ENCODE data around the gene ZNF646.

ZNF646 gene

GRCh38 chr16:31108794-31109558 is 34.8 kb downstream of the ZNF646 start:
- TF ChIP-seq CTCF (conservative IDR thresholded peaks at IDR 0.05; ENCODE audit: low read depth, low read length) = no peak
- peak overlapping the region; percentile 90 for H3K4me3 ChIP-seq (ENCODE audit: low read depth, low read length)
- DNase-seq (ENCODE audit: low read depth) = no peak

GRCh38 chr16:31109622-31110021 is 35.4 kb downstream of the ZNF646 start:
- DNase-seq (ENCODE audit: low read depth) = no peak
- TF ChIP-seq CTCF (conservative IDR thresholded peaks at IDR 0.05; ENCODE audit: low read depth, low read length) = no peak
- no peak overlapping the region for H3K4me3 ChIP-seq (ENCODE audit: low read depth, low read length)

- H3K4me3 ChIP-seq (ENCODE audit: low read depth, low read length) = no peak overlapping the region
- DNase-seq (ENCODE audit: low read depth) = no peak
Measured at GRCh38 chr16:31110106-31111034, 36.1 kb downstream of the ZNF646 start.

GRCh38 chr16:31111881-31112466 is 37.8 kb downstream of the ZNF646 start:
- no peak overlapping the region for H3K4me3 ChIP-seq (ENCODE audit: low read depth, low read length)
- TF ChIP-seq CTCF (conservative IDR thresholded peaks at IDR 0.05; ENCODE audit: low read depth, low read length) = no peak

More at GRCh38 chr16:31110106-31111034, 36.1 kb downstream of the ZNF646 start:
- TF ChIP-seq CTCF (conservative IDR thresholded peaks at IDR 0.05; ENCODE audit: low read depth, low read length) = no peak

GRCh38 chr16:31112711-31113110 is 38.5 kb downstream of the ZNF646 start:
- no peak for DNase-seq (ENCODE audit: low read depth)
- TF ChIP-seq CTCF (conservative IDR thresholded peaks at IDR 0.05; ENCODE audit: low read depth, low read length) = no peak
- no peak overlapping the region for H3K4me3 ChIP-seq (ENCODE audit: low read depth, low read length)

More at GRCh38 chr16:31111881-31112466, 37.8 kb downstream of the ZNF646 start:
- no peak for DNase-seq (ENCODE audit: low read depth)

- no peak overlapping the region for H3K4me3 ChIP-seq (ENCODE audit: low read depth, low read length)
- no peak for TF ChIP-seq CTCF (conservative IDR thresholded peaks at IDR 0.05; ENCODE audit: low read depth, low read length)
- no peak for DNase-seq (ENCODE audit: low read depth)
Measured at GRCh38 chr16:31113121-31114120, 39.2 kb downstream of the ZNF646 start.

Data from choroid plexus epithelial cell (primary cell).